SK-N-SH treated with all-trans-retinoic acid at 6 μM for 48 hours (cell line): ENCODE measurements around the gene PDSS2.

ENCODE experiments used
- ATAC-seq: fragments of 200-7000 bp; cut with Tn5 transposase; 3 replicates; pipeline ENCODE4 v1.9.1; 2020; ENCODE audit warnings: mild to moderate bottlenecking, moderate library complexity
- ARNTL ChIP-seq: fragments of 450-650 bp; formaldehyde crosslinking; IDR thresholded peaks from 2 replicates; pipeline ENCODE4 v1.5.0; 2020; ENCODE audit warnings: low read depth, mild to moderate bottlenecking, moderate library complexity, borderline replicate concordance
- BACH2 ChIP-seq: fragments of 250-450 bp; sonication (Bioruptor Pico); IDR thresholded peaks from 2 replicates; pipeline ENCODE4 v1.9.0; 2021; ENCODE audit warnings: mild to moderate bottlenecking, borderline replicate concordance
- CREB5 ChIP-seq: fragments of 250-450 bp; sonication (Bioruptor Pico); IDR thresholded peaks from 2 replicates; pipeline ENCODE4 v1.5.1; 2020; ENCODE audit warnings: low read depth, mild to moderate bottlenecking, moderate library complexity
- CSDC2 ChIP-seq: fragments of 250-450 bp; sonication (Bioruptor Pico); IDR thresholded peaks from 2 replicates; pipeline ENCODE4 v1.5.0; 2020; ENCODE audit warnings: mild to moderate bottlenecking, moderate library complexity
- ESRRG ChIP-seq: fragments of 250-450 bp; sonication (Bioruptor Pico); IDR thresholded peaks from 2 replicates; pipeline ENCODE4 v1.6.1; 2021; ENCODE audit warnings: mild to moderate bottlenecking
- ISL1 ChIP-seq: fragments of 250-450 bp; sonication (Bioruptor Pico); IDR thresholded peaks from 2 replicates; pipeline ENCODE4 v2.1.2; 2022; ENCODE audit warnings: mild to moderate bottlenecking, moderate library complexity
- OSR1 ChIP-seq: fragments of 250-450 bp; sonication (Bioruptor Pico); IDR thresholded peaks from 2 replicates; pipeline ENCODE4 v1.8.0; 2022; ENCODE audit warnings: moderate library complexity, mild to moderate bottlenecking, inconsistent platforms
- PATZ1 ChIP-seq: fragments of 250-450 bp; sonication (Bioruptor Pico); IDR thresholded peaks from 2 replicates; pipeline ENCODE4 v1.8.0; 2020; ENCODE audit warnings: mild to moderate bottlenecking, moderate library complexity, borderline replicate concordance
- PPARA ChIP-seq: fragments of 250-450 bp; sonication (Bioruptor Pico); IDR thresholded peaks from 2 replicates; pipeline ENCODE4 v1.5.0; 2020; ENCODE audit warnings: mild to moderate bottlenecking, borderline replicate concordance
- SNAI2 ChIP-seq: fragments of 250-450 bp; sonication (Bioruptor Pico); IDR thresholded peaks from 2 replicates; pipeline ENCODE4 v1.5.0; 2020; ENCODE audit warnings: mild to moderate bottlenecking, moderate library complexity
- TOX ChIP-seq: fragments of 250-450 bp; sonication (Bioruptor Pico); IDR thresholded peaks from 2 replicates; pipeline ENCODE4 v1.8.0; 2021; ENCODE audit warnings: mild to moderate bottlenecking, moderate library complexity, borderline replicate concordance
- ZC3H10 ChIP-seq: fragments of 250-450 bp; sonication (Bioruptor Pico); IDR thresholded peaks from 2 replicates; pipeline ENCODE4 v1.5.1; 2021; ENCODE audit warnings: mild to moderate bottlenecking, moderate library complexity
- ZFP30 ChIP-seq: fragments of 450-650 bp; formaldehyde crosslinking; IDR thresholded peaks from 2 replicates; pipeline ENCODE4 v1.5.0; 2022; ENCODE audit warnings: mild to moderate bottlenecking, moderate library complexity
- ZNF565 ChIP-seq: fragments of 450-650 bp; formaldehyde crosslinking; conservative IDR thresholded peaks from 2 replicates; pipeline ENCODE4 v1.5.0; 2020; ENCODE audit warnings: low read depth, mild to moderate bottlenecking, moderate library complexity
- ZNF8 ChIP-seq: fragments of 450-650 bp; formaldehyde crosslinking; IDR thresholded peaks from 2 replicates; pipeline ENCODE4 v1.5.0; 2020; ENCODE audit warnings: mild to moderate bottlenecking, moderate library complexity
- TF ChIP-seq, protein P1 (sequence below): fragments of 250-450 bp; sonication (Bioruptor Pico); IDR thresholded peaks from 2 replicates; pipeline ENCODE4 v1.8.0; 2021; ENCODE audit warnings: low read depth, mild to moderate bottlenecking, moderate library complexity, borderline replicate concordance
- TF ChIP-seq, protein P2 (sequence below): fragments of 250-450 bp; sonication (Bioruptor Pico); IDR thresholded peaks from 2 replicates; pipeline ENCODE4 v1.5.0; 2020; ENCODE audit warnings: mild to moderate bottlenecking, moderate library complexity
- TF ChIP-seq, protein P3 (sequence below): fragments of 250-450 bp; sonication (Bioruptor Pico); IDR thresholded peaks from 2 replicates; pipeline ENCODE4 v1.5.1; 2021; ENCODE audit warnings: mild to moderate bottlenecking, moderate library complexity

Gene PDSS2

GRCh38 chr6:107209406-107210305 is 249.7 kb downstream of the PDSS2 start (continued):
- TF ChIP-seq CREB5 (CRISPR knock-in tag): no peak

DNA sequence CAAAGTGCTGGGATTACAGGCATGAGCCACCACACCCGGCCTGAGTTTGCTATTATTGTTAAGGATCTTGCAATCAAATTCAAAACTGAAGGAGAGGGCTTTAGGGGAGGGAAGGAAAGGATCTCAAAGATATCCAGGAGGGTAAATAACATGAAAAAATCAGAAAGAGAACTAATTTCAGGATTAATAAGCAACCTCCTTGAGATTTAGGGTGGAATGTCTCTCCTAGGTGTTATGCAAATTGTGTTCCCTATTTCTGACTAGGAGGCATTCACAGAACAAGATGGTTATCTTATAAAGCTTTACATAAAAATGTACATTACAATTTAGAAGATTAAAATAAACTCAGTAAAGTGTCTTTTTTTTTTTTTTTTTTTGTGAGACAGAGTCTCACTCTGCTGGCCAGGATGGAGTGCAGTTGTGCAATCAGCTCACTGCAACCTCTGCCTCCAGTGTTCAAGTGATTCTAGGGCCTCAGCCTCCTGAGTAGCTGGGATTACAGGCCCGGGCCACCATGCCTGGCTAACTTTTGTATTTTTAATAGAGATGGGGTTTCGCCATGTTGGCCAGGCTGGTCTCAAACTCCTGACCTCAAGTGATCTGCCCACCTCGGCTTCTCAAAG is 252.0 kb downstream of the PDSS2 start:
- no peak for ATAC-seq
- TF ChIP-seq OSR1 (CRISPR knock-in tag) (no peak), ZFP30 (CRISPR knock-in tag) (no peak), ZC3H10 (no peak), ESRRG (CRISPR knock-in tag) (no peak), PPARA (no peak)

DNA sequence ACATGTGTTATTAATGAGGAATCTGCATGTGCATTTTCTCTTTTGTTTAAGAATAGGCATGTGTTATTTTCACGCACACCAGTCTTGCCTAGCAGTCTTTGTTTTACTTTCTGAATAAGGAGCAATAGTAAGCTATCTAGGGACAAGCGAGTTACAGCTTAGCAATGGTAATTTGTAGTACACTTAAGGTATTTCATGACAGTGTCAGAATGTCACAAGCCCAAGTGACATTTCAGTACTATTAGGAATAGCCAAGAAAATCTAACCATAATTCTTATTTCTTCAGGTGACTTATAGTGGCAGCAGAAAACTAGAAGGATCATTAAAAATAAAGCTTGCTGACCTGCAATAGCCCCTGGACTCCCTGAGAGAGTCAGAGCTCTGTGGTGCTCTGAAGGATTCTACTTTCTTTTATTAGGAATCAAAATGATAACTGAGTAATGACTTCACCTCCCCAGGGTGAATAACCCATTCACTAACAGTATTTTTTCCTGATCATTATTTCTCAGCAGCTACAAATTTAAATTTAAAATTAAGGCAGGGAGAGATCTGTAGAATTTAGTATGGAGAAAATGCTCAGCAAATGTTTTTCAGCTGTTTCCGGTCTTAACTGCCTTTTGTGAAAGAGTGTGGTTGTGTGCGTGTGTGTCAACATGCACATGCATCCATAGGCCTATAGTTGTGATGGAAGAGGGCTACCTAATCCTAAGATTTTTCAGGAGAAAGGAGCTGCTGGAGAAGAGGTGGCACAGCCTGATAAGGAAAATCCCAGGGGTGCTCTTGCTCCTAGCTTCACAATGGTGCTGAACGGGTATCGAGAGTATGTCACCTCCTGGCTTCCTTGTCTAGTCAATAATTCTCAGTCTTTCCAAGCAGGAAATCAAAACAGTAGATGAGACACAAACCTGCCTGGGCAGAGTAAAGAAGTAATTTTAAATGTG is 254.0 kb downstream of the PDSS2 start:
- no peak for ATAC-seq

More for the DNA sequence above, 254.0 kb downstream of the PDSS2 start:
- TF ChIP-seq, protein P1, sequence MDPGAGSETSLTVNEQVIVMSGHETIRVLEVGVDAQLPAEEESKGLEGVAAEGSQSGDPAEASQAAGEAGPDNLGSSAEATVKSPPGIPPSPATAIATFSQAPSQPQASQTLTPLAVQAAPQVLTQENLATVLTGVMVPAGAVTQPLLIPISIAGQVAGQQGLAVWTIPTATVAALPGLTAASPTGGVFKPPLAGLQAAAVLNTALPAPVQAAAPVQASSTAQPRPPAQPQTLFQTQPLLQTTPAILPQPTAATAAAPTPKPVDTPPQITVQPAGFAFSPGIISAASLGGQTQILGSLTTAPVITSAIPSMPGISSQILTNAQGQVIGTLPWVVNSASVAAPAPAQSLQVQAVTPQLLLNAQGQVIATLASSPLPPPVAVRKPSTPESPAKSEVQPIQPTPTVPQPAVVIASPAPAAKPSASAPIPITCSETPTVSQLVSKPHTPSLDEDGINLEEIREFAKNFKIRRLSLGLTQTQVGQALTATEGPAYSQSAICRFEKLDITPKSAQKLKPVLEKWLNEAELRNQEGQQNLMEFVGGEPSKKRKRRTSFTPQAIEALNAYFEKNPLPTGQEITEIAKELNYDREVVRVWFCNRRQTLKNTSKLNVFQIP (CRISPR knock-in tag): no peak
- TF ChIP-seq CSDC2 (CRISPR knock-in tag) (no peak), TOX (no peak), ZFP30 (CRISPR knock-in tag) (no peak), PATZ1 (CRISPR knock-in tag) (no peak), ZNF8 (CRISPR knock-in tag) (no peak), ESRRG (CRISPR knock-in tag) (no peak), SNAI2 (CRISPR knock-in tag) (no peak), OSR1 (CRISPR knock-in tag) (no peak), ZNF565 (CRISPR knock-in tag) (no peak), BACH2 (CRISPR knock-in tag) (no peak), ISL1 (CRISPR knock-in tag) (no peak), CREB5 (CRISPR knock-in tag) (no peak), PPARA (no peak), ARNTL (CRISPR knock-in tag) (no peak), ZC3H10 (no peak)
- TF ChIP-seq, protein P2, sequence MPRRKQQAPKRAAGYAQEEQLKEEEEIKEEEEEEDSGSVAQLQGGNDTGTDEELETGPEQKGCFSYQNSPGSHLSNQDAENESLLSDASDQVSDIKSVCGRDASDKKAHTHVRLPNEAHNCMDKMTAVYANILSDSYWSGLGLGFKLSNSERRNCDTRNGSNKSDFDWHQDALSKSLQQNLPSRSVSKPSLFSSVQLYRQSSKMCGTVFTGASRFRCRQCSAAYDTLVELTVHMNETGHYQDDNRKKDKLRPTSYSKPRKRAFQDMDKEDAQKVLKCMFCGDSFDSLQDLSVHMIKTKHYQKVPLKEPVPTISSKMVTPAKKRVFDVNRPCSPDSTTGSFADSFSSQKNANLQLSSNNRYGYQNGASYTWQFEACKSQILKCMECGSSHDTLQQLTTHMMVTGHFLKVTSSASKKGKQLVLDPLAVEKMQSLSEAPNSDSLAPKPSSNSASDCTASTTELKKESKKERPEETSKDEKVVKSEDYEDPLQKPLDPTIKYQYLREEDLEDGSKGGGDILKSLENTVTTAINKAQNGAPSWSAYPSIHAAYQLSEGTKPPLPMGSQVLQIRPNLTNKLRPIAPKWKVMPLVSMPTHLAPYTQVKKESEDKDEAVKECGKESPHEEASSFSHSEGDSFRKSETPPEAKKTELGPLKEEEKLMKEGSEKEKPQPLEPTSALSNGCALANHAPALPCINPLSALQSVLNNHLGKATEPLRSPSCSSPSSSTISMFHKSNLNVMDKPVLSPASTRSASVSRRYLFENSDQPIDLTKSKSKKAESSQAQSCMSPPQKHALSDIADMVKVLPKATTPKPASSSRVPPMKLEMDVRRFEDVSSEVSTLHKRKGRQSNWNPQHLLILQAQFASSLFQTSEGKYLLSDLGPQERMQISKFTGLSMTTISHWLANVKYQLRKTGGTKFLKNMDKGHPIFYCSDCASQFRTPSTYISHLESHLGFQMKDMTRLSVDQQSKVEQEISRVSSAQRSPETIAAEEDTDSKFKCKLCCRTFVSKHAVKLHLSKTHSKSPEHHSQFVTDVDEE (CRISPR knock-in tag): no peak
- TF ChIP-seq, protein P3, sequence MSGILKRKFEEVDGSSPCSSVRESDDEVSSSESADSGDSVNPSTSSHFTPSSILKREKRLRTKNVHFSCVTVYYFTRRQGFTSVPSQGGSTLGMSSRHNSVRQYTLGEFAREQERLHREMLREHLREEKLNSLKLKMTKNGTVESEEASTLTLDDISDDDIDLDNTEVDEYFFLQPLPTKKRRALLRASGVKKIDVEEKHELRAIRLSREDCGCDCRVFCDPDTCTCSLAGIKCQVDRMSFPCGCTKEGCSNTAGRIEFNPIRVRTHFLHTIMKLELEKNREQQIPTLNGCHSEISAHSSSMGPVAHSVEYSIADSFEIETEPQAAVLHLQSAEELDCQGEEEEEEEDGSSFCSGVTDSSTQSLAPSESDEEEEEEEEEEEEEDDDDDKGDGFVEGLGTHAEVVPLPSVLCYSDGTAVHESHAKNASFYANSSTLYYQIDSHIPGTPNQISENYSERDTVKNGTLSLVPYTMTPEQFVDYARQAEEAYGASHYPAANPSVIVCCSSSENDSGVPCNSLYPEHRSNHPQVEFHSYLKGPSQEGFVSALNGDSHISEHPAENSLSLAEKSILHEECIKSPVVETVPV (CRISPR knock-in tag): no peak
